GM10248 (cell line): ENCODE data around the gene BSG.

Experiments used
- CTCF ChIA-PET: fragments of 300-600 bp; sonication (Branson Sonifier 250); formaldehyde crosslinking; extraction: SDS; loops from one replicate; lab custom pipeline; 2021; ENCODE audit warnings: antibody characterized with exemption; lab: Yijun Ruan, JAX
- POLR2A ChIA-PET: fragments of 350-650 bp; sonication (Branson Sonifier 250); formaldehyde crosslinking; extraction: SDS; loops from one replicate; lab custom pipeline; 2020; ENCODE audit warnings: antibody characterized with exemption; lab: Yijun Ruan, JAX
- DNase-seq: peaks from one replicate; pipeline ENCODE4 v3.0.0; 2012; ENCODE audit errors: extremely low spot score
- TF ChIP-seq, protein P1 (sequence below): IDR thresholded peaks from 2 replicates; pipeline ENCODE4 v1.5.1; 2012; ENCODE audit warnings: mild to moderate bottlenecking, low read depth; ENCODE audit errors: extremely low read depth, missing control alignments, control extremely low read depth

Gene BSG

DNA sequence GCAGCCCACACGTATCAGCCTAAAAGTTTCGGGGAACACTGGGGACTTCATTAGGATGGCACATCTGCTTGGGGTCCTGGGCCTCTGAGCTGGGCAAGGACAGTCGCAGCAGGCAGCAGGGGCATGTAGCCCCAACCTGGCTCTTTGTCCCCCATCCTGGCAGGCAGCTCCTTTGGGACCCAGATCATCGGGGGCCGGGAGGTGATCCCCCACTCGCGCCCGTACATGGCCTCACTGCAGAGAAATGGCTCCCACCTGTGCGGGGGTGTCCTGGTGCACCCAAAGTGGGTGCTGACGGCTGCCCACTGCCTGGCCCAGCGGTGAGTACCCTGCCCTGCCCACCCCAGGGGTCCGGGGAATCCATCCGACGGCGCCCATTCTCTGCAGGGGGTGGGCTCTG, 25.3 kb upstream of the BSG start:
- TF ChIP-seq, protein P1, sequence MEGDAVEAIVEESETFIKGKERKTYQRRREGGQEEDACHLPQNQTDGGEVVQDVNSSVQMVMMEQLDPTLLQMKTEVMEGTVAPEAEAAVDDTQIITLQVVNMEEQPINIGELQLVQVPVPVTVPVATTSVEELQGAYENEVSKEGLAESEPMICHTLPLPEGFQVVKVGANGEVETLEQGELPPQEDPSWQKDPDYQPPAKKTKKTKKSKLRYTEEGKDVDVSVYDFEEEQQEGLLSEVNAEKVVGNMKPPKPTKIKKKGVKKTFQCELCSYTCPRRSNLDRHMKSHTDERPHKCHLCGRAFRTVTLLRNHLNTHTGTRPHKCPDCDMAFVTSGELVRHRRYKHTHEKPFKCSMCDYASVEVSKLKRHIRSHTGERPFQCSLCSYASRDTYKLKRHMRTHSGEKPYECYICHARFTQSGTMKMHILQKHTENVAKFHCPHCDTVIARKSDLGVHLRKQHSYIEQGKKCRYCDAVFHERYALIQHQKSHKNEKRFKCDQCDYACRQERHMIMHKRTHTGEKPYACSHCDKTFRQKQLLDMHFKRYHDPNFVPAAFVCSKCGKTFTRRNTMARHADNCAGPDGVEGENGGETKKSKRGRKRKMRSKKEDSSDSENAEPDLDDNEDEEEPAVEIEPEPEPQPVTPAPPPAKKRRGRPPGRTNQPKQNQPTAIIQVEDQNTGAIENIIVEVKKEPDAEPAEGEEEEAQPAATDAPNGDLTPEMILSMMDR: no peak
- POLR2A ChIA-PET: interaction anchor here (0.5 kb wide), 1 partner anchor 103 kb away, joined by 8 read pairs; no protein-coding TSS in a partner anchor
- no peak for DNase-seq
- CTCF ChIA-PET: no interaction called here

GRCh38 chr19:547836-548720, 24.3 kb upstream of the BSG start:
- ChIA-PET POLR2A (no interaction called here), CTCF (no interaction called here)
- no peak for DNase-seq
- TF ChIP-seq, protein P1: no peak

- CTCF ChIA-PET: no interaction called here
- no peak for DNase-seq
- POLR2A ChIA-PET: no interaction called here
- TF ChIP-seq, protein P1: no peak
These were observed 23.2 kb upstream of the BSG start for GRCh38 chr19:548886-549830.

- TF ChIP-seq, protein P1: no peak
- ChIA-PET CTCF (no interaction called here), POLR2A (no interaction called here)
- no peak for DNase-seq
These were observed 17.6 kb upstream of the BSG start for GRCh38 chr19:554817-555216.

GRCh38 chr19:555474-555808, 17.0 kb upstream of the BSG start:
- ChIA-PET CTCF (interaction anchor here (0.9 to 1.5 kb wide), 2 partner anchors 9 to 12 kb away, joined by 3 to 6 read pairs; no protein-coding TSS in a partner anchor), POLR2A (no interaction called here)
- no peak for DNase-seq
- TF ChIP-seq, protein P1: no peak
